ENCODE data around the gene SPINT2.

GRCh38 chr19:38321646-38322196 lies 57.3 kb downstream of the SPINT2 start:
- TF ChIP-seq CTCF (IDR thresholded peaks at IDR 0.05): no peak
- no peak for TF ChIP-seq POLR2A (IDR thresholded peaks at IDR 0.05)
